ENCODE data around the gene INSRR. TPM values are rescaled to one million over a fixed set of nuclear protein-coding genes. Genes with fewer than 3 reads are reported as not detected.
A peak's percentile ranks its signal among the peaks of the same experiment; 100 is the strongest.

The INSRR gene
- not detected for total RNA-seq
- long read RNA-seq, result 0 reads

DNA sequence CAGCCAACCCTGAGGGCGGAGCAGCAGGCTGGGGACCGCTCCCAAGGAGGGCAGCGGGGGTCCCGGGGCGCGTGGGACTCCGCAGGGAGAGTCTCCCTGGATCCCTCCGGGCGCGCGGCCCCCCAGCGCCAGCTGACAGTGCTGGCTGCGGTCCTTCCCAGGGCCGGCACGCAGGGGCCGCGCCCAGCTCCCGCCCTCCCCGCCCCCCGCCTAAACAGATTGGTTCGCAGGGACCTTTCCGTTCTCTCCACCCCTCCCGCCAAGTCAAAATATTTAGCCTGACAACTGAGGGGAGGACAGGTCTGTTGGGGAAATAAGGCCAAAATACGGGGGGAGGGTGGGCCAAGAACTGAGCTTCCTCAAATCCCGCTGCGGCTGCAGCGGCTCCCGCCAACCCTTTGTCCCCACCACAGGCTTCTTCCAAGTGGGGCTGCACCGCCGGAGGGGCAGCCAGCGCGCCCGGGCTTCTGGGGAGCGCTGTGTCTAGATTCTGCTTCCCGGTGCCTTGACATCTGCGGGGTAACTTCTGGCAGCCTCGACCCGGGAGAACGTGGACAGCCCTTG lies at the start of gene INSRR:
TSS of gene INSRR (minus strand) at position 159 of the 564 bp plus-strand sequence. CDS start 496 bp downstream, outside the sequence.
- intact Hi-C loops (cut with DNase I, micrococcal nuclease), result no loop called here
- ATAC-seq, result no peak
- no peak for DNase-seq

DNA sequence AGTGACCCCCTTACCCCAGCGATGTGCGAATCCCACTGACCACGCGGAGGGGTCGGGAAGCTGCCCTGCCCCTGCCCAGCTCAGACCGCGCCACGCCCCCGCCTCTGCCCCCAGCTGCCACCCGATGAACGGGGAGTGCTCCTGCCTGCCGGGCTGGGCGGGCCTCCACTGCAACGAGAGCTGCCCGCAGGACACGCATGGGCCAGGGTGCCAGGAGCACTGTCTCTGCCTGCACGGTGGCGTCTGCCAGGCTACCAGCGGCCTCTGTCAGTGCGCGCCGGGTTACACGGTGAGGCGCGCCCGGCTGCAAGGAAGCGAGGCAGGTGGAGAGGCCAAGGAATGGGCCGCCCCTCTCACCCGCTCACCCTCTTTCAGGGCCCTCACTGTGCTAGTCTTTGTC lies 49.6 kb upstream of the INSRR start:
- no peak for DNase-seq
- intact Hi-C loops (cut with DNase I, micrococcal nuclease), result no loop called here
- peak; percentile 32 for ATAC-seq

DNA sequence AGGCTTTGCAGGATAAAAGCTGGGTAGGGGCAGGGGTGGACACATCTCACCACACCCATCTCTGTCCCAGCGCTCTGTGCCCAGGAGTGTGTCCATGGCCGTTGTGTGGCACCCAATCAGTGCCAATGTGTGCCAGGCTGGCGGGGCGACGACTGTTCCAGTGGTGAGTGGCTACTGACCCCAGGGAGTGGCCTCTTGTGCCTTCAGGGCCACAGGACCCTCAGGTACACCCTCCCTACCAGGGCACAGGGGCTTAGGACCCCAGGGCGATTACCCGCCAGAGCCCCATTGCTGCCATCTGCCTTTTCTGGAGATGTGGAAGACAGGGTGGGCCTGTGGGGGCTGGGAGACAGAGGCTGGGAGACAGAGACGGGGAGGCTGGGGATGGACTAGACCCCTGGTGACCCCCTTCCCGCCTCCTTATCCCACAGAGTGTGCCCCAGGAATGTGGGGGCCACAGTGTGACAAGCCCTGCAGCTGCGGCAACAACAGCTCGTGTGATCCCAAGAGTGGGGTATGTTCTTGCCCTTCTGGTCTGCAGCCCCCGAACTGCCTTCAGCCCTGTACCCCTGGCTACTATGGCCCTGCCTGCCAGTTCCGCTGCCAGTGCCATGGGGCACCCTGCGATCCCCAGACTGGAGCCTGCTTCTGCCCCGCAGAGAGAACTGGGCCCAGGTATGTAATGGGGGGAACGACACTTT lies 47.4 kb upstream of the INSRR start:
- no peak for DNase-seq
- intact Hi-C loops (cut with DNase I, micrococcal nuclease), result no loop called here

DNA sequence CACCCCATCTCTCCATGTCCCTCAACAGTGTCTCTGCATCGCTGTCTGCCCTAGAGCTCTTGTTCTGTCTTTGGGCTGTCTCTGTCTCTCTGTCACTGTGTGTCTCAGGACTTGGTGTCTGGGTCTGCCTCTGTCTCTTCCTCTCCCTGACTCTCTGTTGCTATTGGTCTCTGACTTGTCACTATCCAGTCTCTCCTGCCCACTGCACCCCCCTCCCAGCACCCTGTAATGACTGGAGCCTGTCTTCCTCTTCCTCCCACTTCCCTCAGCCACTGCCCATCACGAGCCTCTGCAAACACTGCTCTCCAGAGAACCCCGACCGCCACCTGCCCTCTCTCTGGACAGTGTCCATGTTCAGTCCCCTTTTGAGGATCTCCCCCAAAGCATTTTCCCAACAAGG lies 46.7 kb upstream of the INSRR start:
- DNase-seq (no peak), ATAC-seq (no peak)
- intact Hi-C loops (cut with DNase I, micrococcal nuclease), result no loop called here

More for the DNA sequence above, 47.4 kb upstream of the INSRR start:
- no peak for ATAC-seq

DNA sequence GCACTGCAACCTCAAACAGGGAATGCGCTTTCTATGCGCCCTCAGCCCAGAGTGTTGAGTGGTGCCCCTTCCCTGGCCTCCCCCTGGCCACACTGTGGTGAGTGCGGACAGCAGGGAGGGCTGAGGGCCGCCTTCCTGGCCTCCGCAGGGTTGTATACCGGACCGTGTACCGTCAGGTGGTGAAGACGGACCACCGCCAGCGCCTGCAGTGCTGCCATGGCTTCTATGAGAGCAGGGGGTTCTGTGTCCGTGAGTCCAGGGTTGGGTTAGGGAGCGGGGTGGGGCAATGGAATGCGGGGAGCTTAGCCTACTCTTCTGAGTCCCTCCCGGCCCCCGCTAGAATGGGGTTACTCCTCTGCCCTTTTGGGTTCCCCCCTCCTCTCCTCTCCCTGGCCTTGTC lies 46.3 kb upstream of the INSRR start:
- no peak for ATAC-seq
- intact Hi-C loops (cut with DNase I, micrococcal nuclease), result no loop called here
- no peak for DNase-seq

DNA sequence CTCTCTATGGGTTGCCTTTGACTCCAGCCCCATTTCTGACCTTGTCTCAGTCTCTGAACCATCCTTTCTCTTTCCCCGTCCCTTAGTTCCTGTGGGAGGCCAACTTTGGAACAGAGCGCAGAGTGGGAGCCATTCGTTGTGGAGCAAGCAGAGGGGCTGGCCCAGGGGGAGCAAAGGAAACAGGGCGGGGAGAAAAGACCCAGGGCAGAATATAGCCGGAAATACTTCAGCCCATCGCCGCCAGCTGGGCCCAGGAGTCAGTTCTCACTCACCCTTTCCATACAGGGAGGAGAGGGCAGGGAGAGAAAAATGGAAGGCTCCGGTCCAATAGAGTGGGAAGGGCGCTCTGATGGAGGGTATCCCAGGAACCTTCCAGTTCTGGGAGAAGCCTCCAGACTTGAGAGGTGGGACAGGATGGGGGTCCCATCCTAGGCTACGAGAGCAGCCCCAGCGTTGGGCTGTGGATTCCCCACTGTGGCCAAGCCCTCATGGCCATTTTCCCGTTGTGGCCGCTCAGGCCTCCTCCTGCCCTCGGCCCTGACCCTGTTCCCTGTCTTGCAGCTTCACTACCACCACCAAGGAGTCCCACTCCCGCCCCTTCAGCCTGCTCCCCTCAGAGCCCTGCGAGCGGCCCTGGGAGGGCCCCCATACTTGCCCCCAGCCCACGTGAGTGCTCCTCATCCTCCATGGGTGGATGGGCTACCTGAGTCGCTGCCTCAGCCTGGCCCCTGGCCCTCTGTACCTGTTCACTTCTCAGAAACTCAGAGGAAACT lies 45.5 kb upstream of the INSRR start:
- intact Hi-C loops (cut with DNase I, micrococcal nuclease), result no loop called here
- no peak for ATAC-seq
- no peak for DNase-seq

DNA sequence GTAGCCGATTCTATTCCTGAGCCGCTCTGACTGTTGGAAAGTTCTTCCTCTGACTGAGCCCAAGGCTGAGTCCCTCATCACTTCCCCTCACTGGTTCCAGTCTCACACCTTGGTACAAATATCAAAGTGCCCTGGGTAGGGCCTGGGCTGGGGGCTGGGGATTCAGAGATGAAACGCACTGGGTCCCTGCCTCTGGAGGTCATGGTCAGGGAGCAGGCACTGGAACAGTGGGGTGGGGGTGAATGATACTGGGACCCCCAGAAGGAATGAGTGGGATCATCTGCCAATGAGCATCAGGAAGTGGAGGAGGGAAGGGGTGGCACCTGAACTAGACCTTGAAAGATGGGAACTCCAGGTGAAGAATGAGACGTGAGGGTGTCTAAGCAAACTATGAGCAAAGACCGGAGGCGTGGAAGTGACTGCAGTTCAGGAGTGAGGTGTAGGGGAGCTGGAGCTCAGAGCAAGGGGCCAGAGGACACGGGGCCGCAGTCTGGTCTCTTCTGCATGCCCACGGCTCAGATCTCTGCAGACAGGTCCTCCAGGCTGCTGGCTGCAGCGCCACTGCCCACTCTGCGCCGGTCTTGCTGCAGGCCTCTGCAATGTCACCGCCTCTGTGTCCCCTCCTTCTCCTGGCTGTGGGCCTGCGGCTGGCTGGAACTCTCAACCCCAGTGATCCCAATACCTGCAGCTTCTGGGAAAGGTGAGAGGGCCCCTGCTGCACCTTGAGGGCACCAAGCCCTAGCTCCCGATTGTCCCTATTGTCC lies 44.6 kb upstream of the INSRR start:
- ATAC-seq (no peak), DNase-seq (no peak)
- intact Hi-C loops (cut with DNase I, micrococcal nuclease), result no loop called here

DNA sequence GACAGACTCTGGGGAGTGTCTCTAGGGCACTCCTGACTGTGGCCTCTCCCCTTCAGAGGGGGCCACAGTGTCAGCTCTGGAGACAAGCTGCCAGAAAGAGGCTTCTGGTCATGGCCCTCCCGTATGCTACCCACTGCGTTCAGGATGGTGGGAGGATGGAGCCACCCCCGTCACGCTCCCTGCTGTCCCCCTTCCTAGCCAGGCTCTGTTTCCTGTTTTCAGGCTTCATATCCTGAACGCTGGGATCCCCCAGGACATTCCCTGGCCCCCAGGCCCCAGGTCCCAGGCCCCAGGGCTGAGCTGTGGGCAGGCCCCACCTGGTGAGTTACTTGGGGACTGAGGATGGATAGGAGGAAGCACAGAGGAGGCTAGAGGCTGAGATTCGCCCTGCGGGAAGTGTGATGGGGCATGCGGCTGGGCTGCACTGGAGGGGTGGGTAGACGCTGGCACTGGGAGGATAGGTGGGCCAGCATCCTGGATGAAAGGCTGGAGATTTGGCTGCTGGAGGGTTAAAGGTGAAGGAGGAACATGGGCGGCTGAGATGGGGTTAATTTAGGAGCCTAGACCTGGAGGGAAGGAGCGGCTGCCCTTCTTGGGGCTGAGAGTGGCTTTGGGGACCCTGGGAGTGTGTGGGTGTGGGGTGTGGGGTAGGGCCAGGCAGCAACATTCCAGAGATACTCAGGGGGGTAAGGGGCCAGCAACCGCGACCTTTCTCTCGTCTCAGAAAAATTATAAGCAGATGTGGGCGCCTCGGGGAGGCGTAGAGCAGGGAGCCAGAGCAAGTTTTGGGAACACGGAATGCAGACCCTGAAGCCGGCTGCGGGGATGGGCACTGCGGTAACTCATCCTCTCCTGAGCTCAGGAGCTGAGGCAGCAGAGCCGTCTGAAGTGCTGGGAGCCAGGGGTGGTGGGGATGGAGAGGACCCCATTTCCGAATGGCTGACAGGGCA lies 43.3 kb upstream of the INSRR start:
- DNase-seq (no peak), ATAC-seq (no peak)
- intact Hi-C loops (cut with DNase I, micrococcal nuclease), result no loop called here

DNA sequence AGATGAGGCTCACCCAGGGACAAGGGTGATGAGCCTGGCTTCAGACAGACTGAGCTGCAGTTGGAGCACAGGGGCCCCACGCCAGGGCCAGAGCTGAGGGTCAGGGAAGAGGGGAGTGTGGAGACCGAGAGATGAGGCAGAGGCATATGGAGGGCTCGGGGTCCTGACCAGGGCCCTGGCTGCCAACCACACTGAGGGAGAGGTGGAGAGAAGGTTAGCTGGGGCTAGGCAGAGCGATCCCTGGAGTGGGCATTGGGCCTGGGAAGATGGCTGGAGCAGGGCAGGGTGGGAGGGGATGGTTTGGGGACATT lies 42.6 kb upstream of the INSRR start:
- intact Hi-C loops (cut with DNase I, micrococcal nuclease), result no loop called here
- ATAC-seq, result no peak
- DNase-seq, result no peak

DNA sequence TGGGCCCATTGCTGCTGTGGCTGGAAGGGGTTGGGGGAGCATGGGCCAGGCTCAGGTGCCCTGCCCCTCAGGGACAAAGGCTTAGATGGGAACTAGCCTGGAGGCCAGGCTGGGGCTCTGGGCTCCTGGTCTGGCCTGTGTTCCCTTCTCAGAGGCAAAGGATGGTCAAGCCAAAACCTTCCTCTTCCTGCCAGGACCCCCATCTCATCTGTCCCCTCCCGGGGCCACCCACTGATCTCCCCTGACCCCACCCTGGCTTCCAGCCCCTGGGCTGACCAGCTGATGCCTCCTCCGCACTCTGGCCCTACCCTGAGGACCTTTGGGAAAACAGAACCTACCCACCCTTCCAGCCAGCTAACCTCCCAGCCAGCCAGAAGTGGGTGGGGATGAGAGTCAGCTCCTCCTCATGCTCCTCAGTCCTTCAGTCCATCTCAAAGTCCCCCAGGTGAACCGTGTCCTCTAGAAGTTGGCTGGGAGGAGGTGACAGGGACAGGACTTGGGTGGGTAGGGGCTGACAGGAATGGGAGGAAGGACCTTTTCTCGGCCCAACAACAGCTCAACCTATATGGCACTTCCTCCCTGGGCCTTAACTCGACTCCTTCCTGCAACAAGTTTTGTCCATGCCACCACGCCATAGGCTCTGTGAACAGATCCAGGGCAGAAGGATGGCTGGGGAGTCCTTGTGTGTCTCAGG lies 42.1 kb upstream of the INSRR start:
- DNase-seq, result no peak

DNA sequence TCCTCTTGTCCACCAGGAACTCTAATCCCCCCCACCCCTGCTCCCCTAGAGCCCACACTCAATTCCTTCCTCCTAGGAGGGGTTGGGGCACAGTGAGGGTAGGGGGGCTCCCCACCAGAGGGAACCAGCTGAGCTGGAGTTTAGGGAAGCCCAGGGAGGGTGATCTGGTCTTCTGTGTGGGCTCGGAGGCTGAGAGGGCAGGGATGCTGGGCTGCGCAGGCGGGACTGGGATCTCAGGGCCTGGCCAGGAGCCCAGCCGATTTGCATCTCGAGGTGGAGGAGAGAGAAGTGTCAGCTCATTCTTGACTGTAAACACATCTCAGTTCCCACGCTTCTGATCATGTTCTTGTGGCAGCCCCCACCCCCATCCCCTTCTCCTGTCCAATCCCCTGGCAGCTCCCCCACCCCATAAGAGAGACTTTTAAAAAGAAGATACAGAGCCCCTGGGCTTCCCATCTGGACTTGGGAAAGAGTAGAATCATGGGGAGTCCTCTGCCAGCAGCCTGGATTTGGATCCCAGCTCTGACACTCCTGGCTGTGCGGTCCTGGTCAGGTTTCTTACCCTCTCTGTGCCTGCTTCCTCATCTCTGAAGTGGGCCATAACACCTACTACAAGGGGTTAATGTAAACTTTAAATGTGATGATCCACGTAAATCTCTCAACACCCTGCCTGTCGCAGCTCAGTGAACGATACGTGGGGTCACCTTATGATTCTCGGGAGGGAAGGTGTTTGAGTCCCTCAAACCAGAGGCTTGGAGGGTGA lies 41.2 kb upstream of the INSRR start:
- ATAC-seq, result no peak
- DNase-seq, result no peak
- intact Hi-C loops (cut with DNase I, micrococcal nuclease), result no loop called here

More for the DNA sequence above, 42.1 kb upstream of the INSRR start:
- intact Hi-C loops (cut with DNase I, micrococcal nuclease), result no loop called here
- no peak for ATAC-seq

DNA sequence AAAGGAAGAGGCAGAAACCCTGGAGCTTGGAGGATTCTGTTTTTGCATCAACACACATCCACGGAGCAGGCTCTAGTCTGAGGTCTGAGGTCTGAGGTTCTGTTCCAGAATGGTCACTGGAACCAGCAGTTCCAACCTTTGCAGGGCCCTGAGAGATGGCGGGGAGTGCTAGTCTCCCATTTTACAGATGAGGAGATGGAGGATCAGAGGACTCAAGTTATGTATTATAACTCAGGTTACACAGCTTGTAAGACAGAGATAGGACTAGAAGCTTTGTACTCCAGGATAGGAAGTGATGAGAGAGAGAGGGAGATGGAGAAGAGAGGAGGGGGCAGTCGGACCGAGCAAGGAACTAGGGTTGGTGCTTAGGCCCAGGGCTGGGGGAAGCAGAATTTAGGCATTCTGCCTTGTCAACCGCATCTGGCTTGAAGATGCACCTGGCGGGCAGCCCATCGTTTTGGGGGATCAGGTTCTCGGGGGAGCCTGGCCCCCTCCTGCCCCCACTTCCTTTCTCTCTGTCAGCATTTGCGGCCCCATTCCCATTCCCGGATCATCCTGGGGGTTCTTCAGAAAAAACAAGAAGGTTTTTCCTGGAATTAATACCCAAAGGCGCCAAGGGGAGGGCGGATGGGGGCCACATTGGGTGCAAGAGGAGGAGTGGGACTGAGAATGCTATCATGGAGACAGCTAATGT lies 40.2 kb upstream of the INSRR start:
- ATAC-seq (no peak), DNase-seq (no peak)
- intact Hi-C loops (cut with DNase I, micrococcal nuclease), result no loop called here

DNA sequence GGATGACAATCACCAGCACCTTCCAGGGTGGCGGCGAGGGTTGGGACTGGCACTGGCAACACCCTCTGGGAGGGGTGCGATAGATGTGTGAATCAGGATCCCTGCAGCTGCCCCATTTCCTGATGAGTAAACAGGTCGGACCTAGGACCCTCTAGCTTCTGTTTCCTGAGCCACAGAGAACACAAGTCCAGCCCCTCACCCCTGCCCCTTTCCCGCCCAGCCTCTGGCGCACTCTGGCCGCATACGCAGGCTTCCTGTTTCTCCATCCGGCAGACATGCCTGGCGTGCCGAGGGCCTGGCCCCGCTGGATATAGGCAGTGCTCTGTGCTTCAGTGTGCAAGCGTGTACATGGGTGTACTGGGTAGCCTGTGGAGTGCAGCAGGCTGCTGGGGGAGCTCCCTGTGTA lies 39.2 kb upstream of the INSRR start:
- DNase-seq, result no peak
- no peak for ATAC-seq
- intact Hi-C loops (cut with DNase I, micrococcal nuclease), result no loop called here

DNA sequence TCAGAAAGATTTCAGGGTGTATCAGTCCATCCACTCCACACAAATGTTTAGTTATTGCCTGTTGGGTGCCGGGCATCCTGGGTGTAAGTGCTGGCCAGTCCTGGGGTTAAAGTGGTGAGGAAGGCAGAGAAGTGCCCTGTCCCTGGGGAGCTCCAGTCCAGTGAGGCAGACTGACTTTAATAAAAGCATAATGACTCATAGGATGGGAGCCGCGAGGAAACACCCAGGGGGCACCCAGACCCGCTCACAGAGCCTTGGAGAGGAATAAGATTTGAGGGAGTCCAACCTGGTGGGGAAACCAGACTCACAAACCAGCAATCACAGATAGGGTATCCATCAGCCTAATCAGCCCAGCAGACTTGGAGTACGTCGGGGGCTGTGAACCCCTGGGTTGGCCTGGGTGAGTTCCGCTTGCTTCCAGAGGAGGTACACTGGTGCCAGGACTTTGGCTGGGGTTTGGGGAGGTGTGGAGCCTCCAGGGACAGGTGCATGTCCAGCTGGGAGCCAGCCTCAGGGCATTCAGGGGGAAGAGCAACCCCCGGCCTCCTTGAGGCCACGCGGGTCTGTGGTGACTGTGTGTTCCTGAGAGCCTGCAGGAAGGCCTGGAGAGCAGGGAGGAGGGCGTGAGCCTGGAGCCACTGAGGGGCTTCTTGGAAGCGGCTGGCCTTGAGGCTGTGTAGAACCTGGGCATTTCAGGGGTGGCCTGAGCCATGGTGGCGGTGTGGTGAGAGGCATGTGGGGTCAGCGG lies 38.3 kb upstream of the INSRR start:
- ATAC-seq, result no peak
- DNase-seq, result no peak
- intact Hi-C loops (cut with DNase I, micrococcal nuclease), result no loop called here

DNA sequence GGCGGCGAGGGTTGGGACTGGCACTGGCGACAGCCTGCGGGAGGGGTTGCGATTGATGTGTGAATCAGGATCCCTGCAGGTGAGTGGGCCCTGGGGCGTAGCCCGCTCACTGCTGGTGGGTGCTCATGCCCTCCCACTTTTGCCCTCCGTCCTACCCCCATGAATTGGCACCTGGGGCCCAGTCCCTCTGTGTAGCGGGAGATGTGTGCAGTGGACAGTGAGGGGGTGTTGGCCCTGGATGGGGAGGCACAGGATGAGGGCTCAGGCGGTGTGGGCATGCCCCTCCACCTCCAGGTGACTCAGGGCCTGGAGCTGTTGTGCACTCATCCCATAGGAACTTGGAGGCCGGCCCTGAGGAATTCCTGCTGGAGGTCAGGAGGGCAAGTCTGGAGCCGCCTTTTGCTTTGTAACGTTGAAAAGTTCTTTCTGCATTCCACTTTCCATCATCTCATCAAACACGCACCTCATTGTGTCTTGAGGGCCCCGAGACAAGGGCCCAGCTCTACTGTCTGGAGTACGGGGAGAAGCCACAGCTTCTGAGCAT lies 37.6 kb upstream of the INSRR start:
- ATAC-seq (no peak), DNase-seq (no peak)
- intact Hi-C loops (cut with DNase I, micrococcal nuclease), result no loop called here

DNA sequence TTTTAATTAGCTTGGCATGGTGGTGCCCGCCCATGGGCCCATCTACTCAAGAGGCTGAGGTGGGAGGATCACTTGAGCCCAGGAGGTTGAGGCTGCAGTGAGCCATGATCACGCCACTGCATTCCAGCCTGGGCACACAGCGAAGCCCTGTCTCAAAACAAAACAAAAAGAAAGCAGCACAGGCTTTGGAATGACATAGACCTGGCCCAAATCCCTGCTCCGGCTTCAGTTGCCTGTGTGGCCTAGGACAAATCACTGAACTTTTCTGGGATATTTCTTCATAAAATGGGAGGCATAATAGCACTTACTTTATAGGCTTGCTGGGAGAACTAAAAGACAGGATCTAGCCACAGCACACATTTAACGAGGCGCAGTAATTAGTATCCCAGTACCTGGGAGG lies 37.0 kb upstream of the INSRR start:
- intact Hi-C loops (cut with DNase I, micrococcal nuclease), result no loop called here
- ATAC-seq (no peak), DNase-seq (no peak)

All from left colon (tissue), 2 donors.